ENCODE results near the gene ACTR2.

DNA sequence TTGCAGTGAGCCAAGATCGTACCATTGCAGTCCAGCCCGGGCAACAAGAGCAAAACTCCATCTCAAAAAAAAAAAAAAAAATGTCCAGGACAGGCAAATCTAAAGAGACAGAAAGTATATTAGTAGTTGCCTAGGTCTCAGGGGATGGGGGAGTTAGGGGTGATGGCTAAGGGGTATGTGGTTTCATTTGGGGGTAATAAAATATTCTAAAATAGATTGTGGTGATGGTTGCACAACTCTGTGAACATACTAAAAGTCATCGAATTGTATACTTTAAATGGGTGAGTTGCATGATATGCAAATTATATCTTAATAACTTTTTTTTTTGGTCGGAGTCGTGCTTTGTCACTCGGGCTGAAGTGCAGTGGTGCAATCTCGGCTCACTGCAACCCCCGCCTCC is 34.2 kb upstream of the ACTR2 start:
- TF ChIP-seq, protein P1, sequence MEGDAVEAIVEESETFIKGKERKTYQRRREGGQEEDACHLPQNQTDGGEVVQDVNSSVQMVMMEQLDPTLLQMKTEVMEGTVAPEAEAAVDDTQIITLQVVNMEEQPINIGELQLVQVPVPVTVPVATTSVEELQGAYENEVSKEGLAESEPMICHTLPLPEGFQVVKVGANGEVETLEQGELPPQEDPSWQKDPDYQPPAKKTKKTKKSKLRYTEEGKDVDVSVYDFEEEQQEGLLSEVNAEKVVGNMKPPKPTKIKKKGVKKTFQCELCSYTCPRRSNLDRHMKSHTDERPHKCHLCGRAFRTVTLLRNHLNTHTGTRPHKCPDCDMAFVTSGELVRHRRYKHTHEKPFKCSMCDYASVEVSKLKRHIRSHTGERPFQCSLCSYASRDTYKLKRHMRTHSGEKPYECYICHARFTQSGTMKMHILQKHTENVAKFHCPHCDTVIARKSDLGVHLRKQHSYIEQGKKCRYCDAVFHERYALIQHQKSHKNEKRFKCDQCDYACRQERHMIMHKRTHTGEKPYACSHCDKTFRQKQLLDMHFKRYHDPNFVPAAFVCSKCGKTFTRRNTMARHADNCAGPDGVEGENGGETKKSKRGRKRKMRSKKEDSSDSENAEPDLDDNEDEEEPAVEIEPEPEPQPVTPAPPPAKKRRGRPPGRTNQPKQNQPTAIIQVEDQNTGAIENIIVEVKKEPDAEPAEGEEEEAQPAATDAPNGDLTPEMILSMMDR (conservative IDR thresholded peaks at IDR 0.05), result no peak
- TF ChIP-seq EZH2 (IDR thresholded peaks at IDR 0.05; ENCODE audit: low read depth), result no peak
